GM12878 (cell line): ENCODE data around the gene MYMX. TPM values are rescaled to one million over a fixed set of nuclear protein-coding genes. Genes with fewer than 3 reads are reported as not detected.

ENCODE experiments used
- BCL11A ChIP-seq: IDR thresholded peaks from 2 replicates; pipeline ENCODE4 v1.6.1; 2011; ENCODE audit warnings: low read depth, low read length
- CREB1 ChIP-seq: IDR thresholded peaks from 2 replicates; pipeline ENCODE4 v1.6.1; 2012; ENCODE audit warnings: low read depth, mild to moderate bottlenecking, inconsistent platforms
- EGR1 ChIP-seq, 2 experiments: IDR thresholded peaks; 1 replicate in 1 of 2; 2 replicates in 1 of 2; pipeline ENCODE4 v1.6.1; 2011 to 2012; ENCODE audit warnings: low read depth in 2 of 2, low read length in 2 of 2, borderline replicate concordance in 1 of 2, mild to moderate bottlenecking in 1 of 2, moderate library complexity in 1 of 2
- EP300 ChIP-seq, 2 experiments: fragments of 150-350 bp in 1 of 2; IDR thresholded peaks; 2 replicates each; pipeline ENCODE4 v1.6.1; 2011 to 2012; ENCODE audit warnings: low read depth in 2 of 2, low read length in 2 of 2, borderline replicate concordance in 1 of 2, improper control_type of control experiment in 1 of 2, inconsistent platforms in 1 of 2; ENCODE audit not compliant: control insufficient read depth in 1 of 2
- EZH2 ChIP-seq: IDR thresholded peaks from 2 replicates; pipeline ENCODE4 v1.6.1; 2012; ENCODE audit warnings: low read depth, mild to moderate bottlenecking, control low read depth, inconsistent platforms, low read length, borderline replicate concordance; ENCODE audit not compliant: control insufficient read depth
- FOXK2 ChIP-seq: fragments of 450-650 bp; IDR thresholded peaks from 2 replicates; pipeline ENCODE4 v1.6.1; 2017; ENCODE audit warnings: mild to moderate bottlenecking, moderate library complexity
- IKZF1 ChIP-seq: fragments of 450-650 bp; conservative IDR thresholded peaks from 2 replicates; pipeline ENCODE4 v1.6.1; 2017; ENCODE audit warnings: antibody characterized with exemption, mild to moderate bottlenecking
- KLF5 ChIP-seq: fragments of 450-650 bp; IDR thresholded peaks from 2 replicates; pipeline ENCODE4 v1.6.1; 2014; ENCODE audit warnings: mild to moderate bottlenecking; ENCODE audit not compliant: partially characterized antibody
- MXI1 ChIP-seq: fragments of 150-350 bp; IDR thresholded peaks from 2 replicates; pipeline ENCODE4 v1.6.1; 2011; ENCODE audit warnings: low read depth, mild to moderate bottlenecking, inconsistent platforms, low read length, improper control_type of control experiment
- MYB ChIP-seq: fragments of 150-350 bp; IDR thresholded peaks from 2 replicates; pipeline ENCODE4 v1.6.1; 2014; ENCODE audit warnings: mild to moderate bottlenecking, low read depth, low read length, borderline replicate concordance
- NBN ChIP-seq: fragments of 450-650 bp; IDR thresholded peaks from 2 replicates; pipeline ENCODE4 v1.6.1; 2016
- NFYA ChIP-seq: IDR thresholded peaks from 2 replicates; pipeline ENCODE4 v1.6.1; 2011; ENCODE audit warnings: low read depth, mild to moderate bottlenecking, low read length, improper control_type of control experiment, borderline replicate concordance
- NR2C1 ChIP-seq: fragments of 450-650 bp; IDR thresholded peaks from 2 replicates; pipeline ENCODE4 v1.6.1; 2017; ENCODE audit warnings: antibody characterized with exemption, mild to moderate bottlenecking, moderate library complexity
- NRF1 ChIP-seq: conservative IDR thresholded peaks from 2 replicates; pipeline ENCODE4 v1.6.1; 2011; ENCODE audit warnings: mild to moderate bottlenecking, low read depth, low read length, improper control_type of control experiment
- RAD21 ChIP-seq: IDR thresholded peaks from 2 replicates; pipeline ENCODE4 v1.6.1; 2011; ENCODE audit warnings: mild to moderate bottlenecking, low read depth, low read length, moderate library complexity; ENCODE audit not compliant: insufficient read depth
- RCOR1 ChIP-seq: conservative IDR thresholded peaks from 2 replicates; pipeline ENCODE4 v1.6.1; 2012; ENCODE audit warnings: low read depth, low read length, improper control_type of control experiment
- RFX5 ChIP-seq: IDR thresholded peaks from 2 replicates; pipeline ENCODE4 v1.6.1; 2011; ENCODE audit warnings: low read depth, low read length, improper control_type of control experiment
- RUNX3 ChIP-seq: IDR thresholded peaks from 2 replicates; pipeline ENCODE4 v1.6.1; 2012; ENCODE audit warnings: low read length, inconsistent platforms
- SIN3A ChIP-seq: IDR thresholded peaks from 2 replicates; pipeline ENCODE4 v1.6.1; 2012; ENCODE audit warnings: low read depth, low read length, improper control_type of control experiment
- SIX5 ChIP-seq: IDR thresholded peaks from 2 replicates; pipeline ENCODE4 v1.6.1; 2011; ENCODE audit warnings: mild to moderate bottlenecking, low read depth, low read length, moderate library complexity; ENCODE audit not compliant: severe bottlenecking
- SMARCA5 ChIP-seq: fragments of 450-650 bp; IDR thresholded peaks from 2 replicates; pipeline ENCODE4 v1.6.1; 2017; ENCODE audit warnings: mild to moderate bottlenecking
- SMC3 ChIP-seq: IDR thresholded peaks from 2 replicates; pipeline ENCODE4 v1.6.1; 2011; ENCODE audit warnings: low read length, improper control_type of control experiment, borderline replicate concordance
- SPI1 ChIP-seq: IDR thresholded peaks from 2 replicates; pipeline ENCODE4 v1.6.1; 2011; ENCODE audit warnings: low read depth, mild to moderate bottlenecking, low read length, moderate library complexity, borderline replicate concordance; ENCODE audit not compliant: insufficient read depth
- STAT3 ChIP-seq: IDR thresholded peaks from 2 replicates; pipeline ENCODE4 v1.6.1; 2011; ENCODE audit warnings: low read depth, low read length, improper control_type of control experiment
- TAF1 ChIP-seq: IDR thresholded peaks from 2 replicates; pipeline ENCODE4 v1.6.1; 2011; ENCODE audit warnings: mild to moderate bottlenecking, low read depth, low read length, borderline replicate concordance
- TARDBP ChIP-seq: IDR thresholded peaks from 2 replicates; pipeline ENCODE4 v1.6.1; 2016; ENCODE audit warnings: borderline replicate concordance
- TBL1XR1 ChIP-seq: IDR thresholded peaks from 2 replicates; pipeline ENCODE4 v1.6.1; 2012; ENCODE audit warnings: low read depth, low read length, improper control_type of control experiment
- TCF12 ChIP-seq: IDR thresholded peaks from 2 replicates; pipeline ENCODE4 v1.6.1; 2011; ENCODE audit warnings: low read depth, mild to moderate bottlenecking, low read length
- ZNF622 ChIP-seq: fragments of 450-650 bp; IDR thresholded peaks from 2 replicates; pipeline ENCODE4 v1.6.1; 2017; ENCODE audit warnings: mild to moderate bottlenecking, inconsistent platforms
- ZNF687 ChIP-seq: fragments of 450-650 bp; IDR thresholded peaks from 2 replicates; pipeline ENCODE4 v1.6.1; 2017; ENCODE audit warnings: mild to moderate bottlenecking, moderate library complexity
- polyA plus RNA-seq, 11 experiments: library from polyadenylated mRNA; depleted of rRNA in 4 of 11; unstranded in 6 of 11; stranded (reverse) in 5 of 11; fragments of >200 nt; fragmentation: Nextera tagmentation in 4 of 11; fragmentation: Illumina TruSeq in 1 of 11; extraction: Ambion mirVana in 4 of 11; extraction: Trizol in 1 of 11; gene quantifications; 1 replicate in 1 of 11; 2 replicates in 10 of 11; pipeline versions ENCODE4 v1.2.1 to v1.2.3, GENCODE V29; 2011 to 2016; ENCODE audit warnings: inconsistent platforms in 2 of 11, missing spikeins in 2 of 11, low read depth in 1 of 11
- total RNA-seq, 4 experiments: library from RNA; depleted of rRNA in 3 of 4; stranded (reverse); fragments of >200 nt in 3 of 4; fragmentation: Illumina TruSeq in 1 of 4; extraction: Trizol in 1 of 4; gene quantifications; 2 replicates each; pipeline versions ENCODE4 v1.2.1 to v1.2.3, GENCODE V29; 2013 to 2021

The MYMX gene
- total and polyA plus RNA-seq, 10 of the 15 experiments (the other 5 are each of a cell fraction or from before 2014, with no cell fraction given) = not detected

- TF ChIP-seq RCOR1 (no peak), RUNX3 (no peak), SPI1 (no peak), RAD21 (peak; percentile 65), NRF1 (no peak), SMC3 (peak; percentile 52; the same call in 1 of the 2 replicates), NBN (peak; percentile 62; the same call in 1 of the 2 replicates), TBL1XR1 (no peak), CREB1 (no peak), BCL11A (no peak), TAF1 (no peak), EGR1 (IDR thresholded peaks at IDR 0.05; ENCODE audit: borderline replicate concordance in 1 of 2, low read depth in 2 of 2, low read length in 2 of 2) (no peak), MYB (no peak), ZNF622 (no peak), NR2C1 (no peak), SIN3A (no peak), RFX5 (no peak), IKZF1 (no peak; the same call in 1 of the 2 replicates), FOXK2 (peak; percentile 21; the same call in 1 of the 2 replicates), ZNF687 (peak; percentile 91), SIX5 (no peak), TCF12 (no peak), TARDBP (no peak), NFYA (no peak), MXI1 (peak; percentile 94), EZH2 (no peak), SMARCA5 (peak; percentile 84), KLF5 (no peak), EP300 (IDR thresholded peaks at IDR 0.05; ENCODE audit: borderline replicate concordance in 1 of 2, control insufficient read depth in 1 of 2, low read depth in 2 of 2, low read length in 2 of 2) (0 out of 4 replicates have a peak, but pooled peaks of 1 of the 2 experiments have one; percentile 22), STAT3 (no peak)
Observed at GRCh38 chr6:44221291-44221960, 4.7 kb downstream of the MYMX start (continued).
